ENCODE results near the gene RELB. TPM values are rescaled to one million over a fixed set of nuclear protein-coding genes. Genes with fewer than 3 reads are reported as not detected.

Gene RELB
- total and polyA plus RNA-seq, 2 of the 4 experiments (the other 2 are of a cell fraction), result 5.0 to 17.2 TPM

DNA sequence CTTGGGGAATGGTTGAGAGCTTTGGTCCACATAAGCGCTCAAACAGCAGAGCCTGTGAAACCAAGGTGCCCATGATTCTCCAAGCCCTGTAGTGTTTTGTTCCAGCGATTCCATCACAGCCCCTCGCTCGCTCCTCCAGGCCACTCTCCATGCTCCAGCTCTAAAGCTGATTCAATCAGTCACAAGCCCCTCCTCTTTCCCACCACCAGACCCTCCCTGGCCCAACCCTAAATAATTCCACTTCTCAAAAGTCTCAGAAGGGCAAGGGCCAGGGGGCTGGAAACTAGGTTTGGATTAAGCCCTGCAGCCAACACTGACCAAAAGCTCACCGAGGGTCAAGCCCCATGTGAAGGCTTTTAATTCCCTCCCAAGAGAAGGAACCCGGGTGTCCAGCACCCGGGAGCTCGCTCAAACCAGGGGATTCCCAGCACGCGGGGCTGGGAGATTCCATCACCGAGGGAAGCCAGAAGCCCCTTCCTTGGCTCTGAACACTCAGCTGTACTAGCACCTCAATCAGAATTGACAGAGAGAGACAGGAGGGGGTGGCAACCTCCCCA is 73.6 kb downstream of the RELB start:
- no peak overlapping the region for H2AK5ac ChIP-seq (ENCODE audit: low read depth, low read length)
- no peak overlapping the region for H4K91ac ChIP-seq (ENCODE audit: insufficient read depth, low read depth, low read length)
- H2BK15ac ChIP-seq (ENCODE audit: low read depth, low read length), result no peak overlapping the region; the same call in 2 of the 3 replicates
- no peak overlapping the region for H4K8ac ChIP-seq (ENCODE audit: low read depth in 2 of 2, low read length in 2 of 2)
- DNase-seq (no peak), ATAC-seq (ENCODE audit: low read depth) (no peak)
- H3K79me1 ChIP-seq (ENCODE audit: low read depth in 1 of 2, low read length in 2 of 2), result peaks cover 6 to 14% of the 10 kb centered on the region in 2 experiments; a peak in 3 of 4 replicates
- H3K4me2 ChIP-seq (ENCODE audit: low read depth, low read length), result no peak overlapping the region
- H3K27ac ChIP-seq (ENCODE audit: insufficient read depth, low read length), result no peak overlapping the region
- no peak overlapping the region for H3K56ac ChIP-seq (ENCODE audit: extremely low read depth, insufficient read depth, low read length)
- peaks cover 3% of the 10 kb centered on the region; the same call in 1 of the 2 replicates for H3K4me1 ChIP-seq (ENCODE audit: control insufficient read depth, insufficient read depth, low read length)
- H3K9ac ChIP-seq (ENCODE audit: low read depth, low read length), result no peak overlapping the region
- no peak overlapping the region for H3K4me3 ChIP-seq (ENCODE audit: insufficient read depth, low read depth, low read length)
- BruUV-seq (replicated peaks), result no TSS peak
- no peak overlapping the region for H4K5ac ChIP-seq (ENCODE audit: low read depth, low read length)
- no peak overlapping the region for H2BK20ac ChIP-seq (ENCODE audit: low read depth, low read length)
- H2AK9ac ChIP-seq (replicated peaks; ENCODE audit: low read depth, low read length, poor library complexity), result no peak overlapping the region
- H4K20me1 ChIP-seq (ENCODE audit: insufficient read depth, low read length), result no peaks in the 10 kb centered on the region
- TF ChIP-seq MXI1 (IDR thresholded peaks at IDR 0.05; ENCODE audit: borderline replicate concordance, low read depth, low read length) (no peak), BHLHE40 (IDR thresholded peaks at IDR 0.05; ENCODE audit: low read depth, low read length) (no peak), MAFK (IDR thresholded peaks at IDR 0.05; ENCODE audit: low read depth, low read length) (no peak), MAZ (IDR thresholded peaks at IDR 0.05; ENCODE audit: borderline replicate concordance, low read depth, low read length) (no peak), RCOR1 (IDR thresholded peaks at IDR 0.05; ENCODE audit: insufficient replicate concordance, low read length) (no peak), FOS (IDR thresholded peaks at IDR 0.05; ENCODE audit: low read depth, low read length) (no peak), POLR2A (IDR thresholded peaks at IDR 0.05; ENCODE audit: low read depth, low read length) (no peak), RAD21 (IDR thresholded peaks at IDR 0.05; ENCODE audit: low read length) (no peak), NFE2L2 (IDR thresholded peaks at IDR 0.05; ENCODE audit: low read depth, low read length) (no peak), RFX5 (IDR thresholded peaks at IDR 0.05; ENCODE audit: low read depth, low read length) (no peak)
- TF ChIP-seq, protein P1, sequence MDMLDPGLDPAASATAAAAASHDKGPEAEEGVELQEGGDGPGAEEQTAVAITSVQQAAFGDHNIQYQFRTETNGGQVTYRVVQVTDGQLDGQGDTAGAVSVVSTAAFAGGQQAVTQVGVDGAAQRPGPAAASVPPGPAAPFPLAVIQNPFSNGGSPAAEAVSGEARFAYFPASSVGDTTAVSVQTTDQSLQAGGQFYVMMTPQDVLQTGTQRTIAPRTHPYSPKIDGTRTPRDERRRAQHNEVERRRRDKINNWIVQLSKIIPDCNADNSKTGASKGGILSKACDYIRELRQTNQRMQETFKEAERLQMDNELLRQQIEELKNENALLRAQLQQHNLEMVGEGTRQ (IDR thresholded peaks at IDR 0.05; ENCODE audit: low read depth, low read length), result no peak
- TF ChIP-seq, protein P2, sequence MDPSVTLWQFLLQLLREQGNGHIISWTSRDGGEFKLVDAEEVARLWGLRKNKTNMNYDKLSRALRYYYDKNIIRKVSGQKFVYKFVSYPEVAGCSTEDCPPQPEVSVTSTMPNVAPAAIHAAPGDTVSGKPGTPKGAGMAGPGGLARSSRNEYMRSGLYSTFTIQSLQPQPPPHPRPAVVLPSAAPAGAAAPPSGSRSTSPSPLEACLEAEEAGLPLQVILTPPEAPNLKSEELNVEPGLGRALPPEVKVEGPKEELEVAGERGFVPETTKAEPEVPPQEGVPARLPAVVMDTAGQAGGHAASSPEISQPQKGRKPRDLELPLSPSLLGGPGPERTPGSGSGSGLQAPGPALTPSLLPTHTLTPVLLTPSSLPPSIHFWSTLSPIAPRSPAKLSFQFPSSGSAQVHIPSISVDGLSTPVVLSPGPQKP (IDR thresholded peaks at IDR 0.05; ENCODE audit: borderline replicate concordance, low read depth, low read length), result no peak
- TF ChIP-seq, protein P3, sequence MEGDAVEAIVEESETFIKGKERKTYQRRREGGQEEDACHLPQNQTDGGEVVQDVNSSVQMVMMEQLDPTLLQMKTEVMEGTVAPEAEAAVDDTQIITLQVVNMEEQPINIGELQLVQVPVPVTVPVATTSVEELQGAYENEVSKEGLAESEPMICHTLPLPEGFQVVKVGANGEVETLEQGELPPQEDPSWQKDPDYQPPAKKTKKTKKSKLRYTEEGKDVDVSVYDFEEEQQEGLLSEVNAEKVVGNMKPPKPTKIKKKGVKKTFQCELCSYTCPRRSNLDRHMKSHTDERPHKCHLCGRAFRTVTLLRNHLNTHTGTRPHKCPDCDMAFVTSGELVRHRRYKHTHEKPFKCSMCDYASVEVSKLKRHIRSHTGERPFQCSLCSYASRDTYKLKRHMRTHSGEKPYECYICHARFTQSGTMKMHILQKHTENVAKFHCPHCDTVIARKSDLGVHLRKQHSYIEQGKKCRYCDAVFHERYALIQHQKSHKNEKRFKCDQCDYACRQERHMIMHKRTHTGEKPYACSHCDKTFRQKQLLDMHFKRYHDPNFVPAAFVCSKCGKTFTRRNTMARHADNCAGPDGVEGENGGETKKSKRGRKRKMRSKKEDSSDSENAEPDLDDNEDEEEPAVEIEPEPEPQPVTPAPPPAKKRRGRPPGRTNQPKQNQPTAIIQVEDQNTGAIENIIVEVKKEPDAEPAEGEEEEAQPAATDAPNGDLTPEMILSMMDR (conservative IDR thresholded peaks at IDR 0.05; ENCODE audit: low read depth, low read length), result no peak
- POLR2A ChIA-PET (ENCODE audit: unreplicated experiment), result no interaction called here
- no peak overlapping the region for H3K18ac ChIP-seq (ENCODE audit: low read depth, low read length)
- no peaks in the 10 kb centered on the region for H3K9me3 ChIP-seq (ENCODE audit: control insufficient read depth, insufficient read depth, low read length)
- H2BK120ac ChIP-seq (ENCODE audit: low read depth, low read length), result no peak overlapping the region
- H3K27me3 ChIP-seq (ENCODE audit: control insufficient read depth, insufficient read depth, low read length), result no peaks in the 10 kb centered on the region
- CTCF ChIA-PET, result no interaction called here
- in situ Hi-C loops (cut with MboI; ENCODE audit: low sequenced_read_pairs) (no loop called here), intact Hi-C loops (cut with micrococcal nuclease) (no loop called here), dilution Hi-C loops (cut with HindIII; ENCODE audit: low sequenced_read_pairs, unreplicated experiment) (no loop called here)
- H2AFZ ChIP-seq (replicated peaks; ENCODE audit: low read length, poor library complexity), result peak overlapping the region; percentile 14
- no peak overlapping the region for H3K23ac ChIP-seq (ENCODE audit: low read depth, low read length)
- no peak overlapping the region for H3K4ac ChIP-seq (ENCODE audit: low read depth, low read length)
- H2BK5ac ChIP-seq (ENCODE audit: low read depth, low read length, poor library complexity, severe bottlenecking), result no peak overlapping the region
- 60% methylated on average over 1 of the region's 11 CpGs; no CpG with 5 or more reads in 1 of the 2 experiments for WGBS, 2 experiments (ENCODE audit: extremely low coverage in 2 of 2, insufficient read length in 1 of 2)
- peaks cover 10% of the 10 kb centered on the region for H3K9me1 ChIP-seq (ENCODE audit: insufficient read depth, low read length)
- H3K36me3 ChIP-seq (ENCODE audit: control insufficient read depth, insufficient read depth, low read length), result peaks cover 18% of the 10 kb centered on the region
- H3K14ac ChIP-seq (replicated peaks; ENCODE audit: low read depth, low read length), result no peak overlapping the region

Data from IMR-90 (cell line).